Camera-type eye (tissue), 1 donor: ENCODE results near the gene MACC1. TPM values are rescaled to one million over a fixed set of nuclear protein-coding genes. Genes with fewer than 3 reads are reported as not detected.

Experiments used
- total RNA-seq: library from RNA; depleted of rRNA; stranded (reverse); fragments of >200 nt; gene quantifications from one replicate; pipeline ENCODE4 v1.2.3, GENCODE V29; 2014

MACC1 gene, protein sequence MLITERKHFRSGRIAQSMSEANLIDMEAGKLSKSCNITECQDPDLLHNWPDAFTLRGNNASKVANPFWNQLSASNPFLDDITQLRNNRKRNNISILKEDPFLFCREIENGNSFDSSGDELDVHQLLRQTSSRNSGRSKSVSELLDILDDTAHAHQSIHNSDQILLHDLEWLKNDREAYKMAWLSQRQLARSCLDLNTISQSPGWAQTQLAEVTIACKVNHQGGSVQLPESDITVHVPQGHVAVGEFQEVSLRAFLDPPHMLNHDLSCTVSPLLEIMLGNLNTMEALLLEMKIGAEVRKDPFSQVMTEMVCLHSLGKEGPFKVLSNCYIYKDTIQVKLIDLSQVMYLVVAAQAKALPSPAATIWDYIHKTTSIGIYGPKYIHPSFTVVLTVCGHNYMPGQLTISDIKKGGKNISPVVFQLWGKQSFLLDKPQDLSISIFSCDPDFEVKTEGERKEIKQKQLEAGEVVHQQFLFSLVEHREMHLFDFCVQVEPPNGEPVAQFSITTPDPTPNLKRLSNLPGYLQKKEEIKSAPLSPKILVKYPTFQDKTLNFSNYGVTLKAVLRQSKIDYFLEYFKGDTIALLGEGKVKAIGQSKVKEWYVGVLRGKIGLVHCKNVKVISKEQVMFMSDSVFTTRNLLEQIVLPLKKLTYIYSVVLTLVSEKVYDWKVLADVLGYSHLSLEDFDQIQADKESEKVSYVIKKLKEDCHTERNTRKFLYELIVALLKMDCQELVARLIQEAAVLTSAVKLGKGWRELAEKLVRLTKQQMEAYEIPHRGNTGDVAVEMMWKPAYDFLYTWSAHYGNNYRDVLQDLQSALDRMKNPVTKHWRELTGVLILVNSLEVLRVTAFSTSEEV
- 4.3 TPM for total RNA-seq

GRCh38 chr7:20217193-20217948 lies at the start of gene MACC1:
TSS of gene MACC1 (minus strand) at chr7:20217384. CDS start at chr7:20161862, 55,522 bp downstream.

Other genes with a start within 250 kb of the MACC1 start
- gene ITGB8, start 113.5 kb upstream of the MACC1 start, total RNA-seq = 148 TPM